ENCODE data around the gene CD300LF.

Gene CD300LF

DNA sequence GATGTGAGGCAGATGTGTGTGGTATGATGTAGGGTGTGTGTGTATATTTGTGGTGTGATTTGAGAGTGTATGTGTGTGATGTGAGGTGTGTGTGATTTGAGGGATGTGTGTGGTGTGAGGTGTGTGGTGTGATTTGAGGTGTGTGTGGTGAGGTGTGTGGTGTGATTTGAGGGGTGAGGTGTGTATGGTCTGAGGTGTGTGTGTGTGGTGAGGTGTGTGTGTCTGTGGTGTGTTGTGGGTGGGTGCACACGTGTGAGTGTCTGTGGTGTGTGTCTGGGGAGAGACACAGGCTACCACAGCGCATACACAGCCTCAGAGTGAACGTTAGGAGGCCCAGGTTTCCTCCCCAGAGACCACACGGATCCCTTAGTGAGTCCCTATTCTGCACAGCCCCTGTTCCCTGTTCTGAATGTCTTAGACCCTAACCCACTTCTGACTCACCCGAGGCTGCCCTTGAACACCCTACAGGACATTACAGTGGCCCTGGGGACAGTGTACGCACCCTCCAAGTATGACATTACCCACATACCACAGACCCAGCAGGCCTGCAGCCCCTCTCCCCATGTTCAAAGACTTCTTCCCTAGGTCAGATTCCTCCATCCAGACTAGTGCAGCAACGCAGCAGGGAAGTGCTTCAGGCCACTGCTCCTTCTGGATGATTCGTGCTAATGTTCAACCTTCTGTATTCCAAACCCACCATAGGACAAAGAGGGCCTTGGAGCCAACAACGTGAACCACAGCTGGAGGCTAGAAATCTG is 20.8 kb upstream of the CD300LF start:
- H3K9me3 ChIP-seq, result no peaks in the 10 kb centered on the region
- no peak overlapping the region for H3K27ac ChIP-seq
- H3K27me3 ChIP-seq, result peaks cover 0 to 76% of the 10 kb centered on the region in 2 donors
- H3K36me3 ChIP-seq, result no peaks in the 10 kb centered on the region
- peaks cover 0 to 25% (median 20%) of the 10 kb centered on the region in 4 donors for H3K4me1 ChIP-seq
- no peak overlapping the region for H3K4me3 ChIP-seq
- DNase-seq, result no peak
- intact Hi-C loops (cut with DNase I; ENCODE audit: low total_unique reads), result no loop called here
- TF ChIP-seq, protein P1, sequence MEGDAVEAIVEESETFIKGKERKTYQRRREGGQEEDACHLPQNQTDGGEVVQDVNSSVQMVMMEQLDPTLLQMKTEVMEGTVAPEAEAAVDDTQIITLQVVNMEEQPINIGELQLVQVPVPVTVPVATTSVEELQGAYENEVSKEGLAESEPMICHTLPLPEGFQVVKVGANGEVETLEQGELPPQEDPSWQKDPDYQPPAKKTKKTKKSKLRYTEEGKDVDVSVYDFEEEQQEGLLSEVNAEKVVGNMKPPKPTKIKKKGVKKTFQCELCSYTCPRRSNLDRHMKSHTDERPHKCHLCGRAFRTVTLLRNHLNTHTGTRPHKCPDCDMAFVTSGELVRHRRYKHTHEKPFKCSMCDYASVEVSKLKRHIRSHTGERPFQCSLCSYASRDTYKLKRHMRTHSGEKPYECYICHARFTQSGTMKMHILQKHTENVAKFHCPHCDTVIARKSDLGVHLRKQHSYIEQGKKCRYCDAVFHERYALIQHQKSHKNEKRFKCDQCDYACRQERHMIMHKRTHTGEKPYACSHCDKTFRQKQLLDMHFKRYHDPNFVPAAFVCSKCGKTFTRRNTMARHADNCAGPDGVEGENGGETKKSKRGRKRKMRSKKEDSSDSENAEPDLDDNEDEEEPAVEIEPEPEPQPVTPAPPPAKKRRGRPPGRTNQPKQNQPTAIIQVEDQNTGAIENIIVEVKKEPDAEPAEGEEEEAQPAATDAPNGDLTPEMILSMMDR (IDR thresholded peaks at IDR 0.05), result no peak

DNA sequence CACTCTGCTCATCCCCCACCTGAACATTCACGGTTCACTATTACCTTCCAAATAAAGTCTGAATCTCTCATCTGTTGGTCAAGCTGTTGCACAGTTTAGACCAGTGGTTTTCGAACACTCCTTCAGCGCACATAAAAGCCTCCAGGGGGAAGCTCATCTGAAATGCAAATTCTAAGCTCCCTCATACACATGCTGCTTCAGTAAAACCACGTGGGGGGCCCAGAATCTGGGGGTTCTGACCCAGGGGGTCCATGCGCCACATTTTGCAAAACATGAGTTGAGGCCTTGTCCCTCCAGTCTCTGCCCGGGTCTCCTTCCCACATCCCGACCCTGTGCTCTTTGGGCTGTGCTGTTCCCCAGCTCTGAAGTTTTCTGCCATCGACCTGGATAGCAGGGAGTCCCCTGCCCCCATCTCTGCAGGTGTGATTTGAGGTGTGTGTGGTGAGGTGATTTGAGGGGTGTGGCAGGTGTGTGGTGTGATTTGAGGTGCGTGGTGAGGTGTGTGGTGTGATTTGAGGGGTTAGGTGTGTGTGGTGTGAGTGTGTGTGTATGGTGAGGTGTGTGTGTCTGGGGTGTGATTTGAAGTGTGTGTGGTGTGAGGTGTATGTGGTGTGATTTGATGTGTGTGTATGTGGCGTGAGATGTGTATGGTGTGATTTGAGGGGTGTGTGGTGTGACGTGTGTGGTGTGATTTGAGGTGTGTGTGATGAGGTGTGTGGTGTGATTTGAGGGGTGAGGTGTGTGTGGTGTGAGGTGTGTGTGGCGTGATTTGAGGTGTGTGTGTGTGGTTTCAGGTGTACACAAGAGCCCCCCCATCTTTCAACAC is 19.5 kb upstream of the CD300LF start:
- Histone ChIP-seq H3K36me3 (no peaks in the 10 kb centered on the region), H3K4me1 (peaks cover 0 to 14% (median 10%) of the 10 kb centered on the region in 4 donors), H3K4me3 (no peak overlapping the region), H3K9me3 (no peaks in the 10 kb centered on the region), H3K27me3 (peaks cover 0 to 67% of the 10 kb centered on the region in 2 donors), H3K27ac (no peak overlapping the region)
- intact Hi-C loops (cut with DNase I; ENCODE audit: low total_unique reads), result no loop called here
- DNase-seq, result no peak
- TF ChIP-seq, protein P1 (IDR thresholded peaks at IDR 0.05), result no peak

DNA sequence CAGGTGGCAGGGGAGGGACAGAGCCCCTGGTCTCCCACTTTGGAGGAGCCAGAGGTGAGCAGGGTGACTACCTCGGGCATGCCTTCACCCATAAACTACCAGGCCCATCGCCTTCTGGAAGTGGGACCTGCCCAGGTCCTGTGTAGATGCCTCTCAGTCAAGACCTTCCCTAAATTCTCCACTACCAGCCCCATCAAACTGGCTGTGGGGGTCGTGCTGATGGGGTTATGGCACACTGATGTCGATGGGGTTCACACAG is 18.6 kb upstream of the CD300LF start:
- TF ChIP-seq, protein P1 (IDR thresholded peaks at IDR 0.05), result no peak
- H3K4me3 ChIP-seq, result no peak overlapping the region
- H3K27ac ChIP-seq, result no peak overlapping the region
- H3K36me3 ChIP-seq, result no peaks in the 10 kb centered on the region
- peaks cover 0 to 4% (median 1%) of the 10 kb centered on the region in 4 donors for H3K4me1 ChIP-seq
- no peaks in the 10 kb centered on the region for H3K9me3 ChIP-seq
- H3K27me3 ChIP-seq, result peaks cover 0 to 58% of the 10 kb centered on the region in 2 donors
- intact Hi-C loops (cut with DNase I; ENCODE audit: low total_unique reads), result no loop called here
- DNase-seq, result no peak

DNA sequence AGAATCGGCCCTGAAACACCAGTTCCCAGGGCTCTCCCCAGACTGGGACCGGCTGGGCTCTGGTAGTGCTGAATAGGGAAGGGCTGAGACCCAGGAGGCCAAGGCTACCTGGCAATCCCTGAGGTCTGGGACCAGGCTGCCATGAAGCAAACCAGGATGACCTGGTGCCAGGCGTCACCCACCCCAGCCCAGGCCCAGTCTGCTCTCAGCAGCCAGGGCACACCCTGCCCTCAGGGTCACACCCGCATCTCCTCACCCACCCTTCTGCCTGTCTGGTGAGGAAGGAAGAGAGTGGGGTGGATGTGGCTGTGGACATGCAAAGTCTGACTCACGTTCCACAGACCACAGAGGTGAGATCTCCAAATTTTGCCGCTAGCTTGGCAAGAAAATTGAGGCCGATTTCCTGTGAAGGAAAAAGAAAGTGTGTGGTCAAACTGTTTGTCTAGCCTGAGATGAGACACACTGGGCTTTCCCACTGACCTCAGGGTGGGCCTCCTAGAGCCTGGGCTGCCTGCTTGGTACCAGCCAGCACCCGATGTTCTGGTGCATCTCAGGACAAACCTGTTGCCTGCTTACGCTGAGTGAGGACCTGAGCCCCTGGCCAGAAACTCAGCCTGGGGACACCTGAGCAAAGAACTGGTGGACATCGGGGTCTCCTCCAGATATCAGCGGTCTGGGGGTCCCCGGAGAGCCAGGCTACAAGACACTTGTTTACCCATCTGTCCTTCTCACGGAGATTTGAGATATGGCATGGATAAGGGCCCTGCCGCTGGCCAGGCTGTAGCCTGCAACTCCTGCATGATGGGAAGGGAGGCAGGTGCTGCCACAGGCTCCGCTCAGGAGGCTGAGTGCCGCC is 18.0 kb upstream of the CD300LF start:
- Histone ChIP-seq H3K36me3 (no peaks in the 10 kb centered on the region), H3K4me1 (no peaks in the 10 kb centered on the region), H3K4me3 (no peak overlapping the region), H3K27ac (no peak overlapping the region), H3K27me3 (peaks cover 0 to 52% of the 10 kb centered on the region in 2 donors), H3K9me3 (no peaks in the 10 kb centered on the region)
- no peak for DNase-seq
- intact Hi-C loops (cut with DNase I; ENCODE audit: low total_unique reads), result no loop called here
- TF ChIP-seq, protein P1 (IDR thresholded peaks at IDR 0.05), result no peak

DNA sequence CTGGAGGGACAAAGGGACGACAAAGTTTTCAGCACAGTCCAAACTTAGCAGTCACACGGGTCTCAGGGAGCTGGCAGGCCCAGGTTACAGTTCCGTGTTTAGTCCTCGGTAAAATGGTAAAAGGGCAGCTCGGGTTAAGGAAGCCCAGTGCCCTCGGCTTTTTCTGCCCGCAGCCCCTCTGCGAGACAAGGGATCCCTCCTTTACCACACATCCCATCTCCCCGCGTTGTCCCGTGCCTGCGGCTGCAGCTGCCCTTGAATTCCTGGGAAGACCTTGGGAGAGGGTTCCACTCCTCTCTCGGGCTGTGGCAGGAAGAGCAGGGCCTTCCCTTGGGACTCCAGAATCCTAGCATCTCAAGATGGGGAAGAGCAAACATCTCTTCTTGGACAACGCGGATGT is 17.1 kb upstream of the CD300LF start:
- Histone ChIP-seq H3K27ac (no peak overlapping the region), H3K36me3 (no peaks in the 10 kb centered on the region), H3K9me3 (no peaks in the 10 kb centered on the region), H3K27me3 (peaks cover 0 to 47% of the 10 kb centered on the region in 2 donors), H3K4me3 (no peak overlapping the region), H3K4me1 (no peaks in the 10 kb centered on the region)
- DNase-seq, result no peak
- intact Hi-C loops (cut with DNase I; ENCODE audit: low total_unique reads), result no loop called here
- TF ChIP-seq, protein P1 (IDR thresholded peaks at IDR 0.05), result no peak

Data from tibial artery (tissue), 4 donors.